COLO829 (cell line): ENCODE results near the gene AGPAT1.
"Not testable (repeated sequence)": the region's sequence is repeated elsewhere in the genome, so short reads cannot be mapped to it uniquely, and the experiment has no call there.

Experiments
- DNase-seq: peaks from one replicate; pipeline ENCODE4 v3.0.0; 2012; ENCODE audit warnings: low spot score

Gene AGPAT1

GRCh38 chr6:32186151-32186840 is 10.4 kb upstream of the AGPAT1 start:
- DNase-seq, result not testable (repeated sequence)

- peak; percentile 78 for DNase-seq
Observed at GRCh38 chr6:32185681-32186131, 9.8 kb upstream of the AGPAT1 start.

- no peak for DNase-seq
Observed at GRCh38 chr6:32184084-32184640, 8.3 kb upstream of the AGPAT1 start, which contains the start of gene AGER. AGER (minus strand) TSS chr6:32184253; CDS start chr6:32184222, 31 bp downstream.

- no peak for DNase-seq
Observed at GRCh38 chr6:32183483-32184083, 7.7 kb upstream of the AGPAT1 start.

GRCh38 chr6:32183030-32183429 is 7.1 kb upstream of the AGPAT1 start:
- no peak for DNase-seq

GRCh38 chr6:32182555-32182981 is 6.7 kb upstream of the AGPAT1 start:
- DNase-seq, result no peak

- DNase-seq, result no peak
Observed at GRCh38 chr6:32181915-32182529, 6.1 kb upstream of the AGPAT1 start.

GRCh38 chr6:32181148-32181702 is 5.3 kb upstream of the AGPAT1 start:
- no peak for DNase-seq

- no peak for DNase-seq
Observed at GRCh38 chr6:32179766-32180405, 4.0 kb upstream of the AGPAT1 start.

GRCh38 chr6:32178547-32179440 is 2.9 kb upstream of the AGPAT1 start:
- no peak for DNase-seq

GRCh38 chr6:32177788-32178546 is 2.1 kb upstream of the AGPAT1 start, which contains the start of gene RNF5:
RNF5 (plus strand) TSS chr6:32178405; CDS start chr6:32178512, 107 bp downstream.
- DNase-seq, result peak; percentile 99

GRCh38 chr6:32177183-32177787 is 1.4 kb upstream of the AGPAT1 start:
- no peak for DNase-seq

- no peak for DNase-seq
Observed at GRCh38 chr6:32176476-32177182, 745 bp upstream of the AGPAT1 start.

- DNase-seq, result no peak
Observed at GRCh38 chr6:32175322-32175710, 568 bp downstream of the AGPAT1 start.

- no peak for DNase-seq
Observed at GRCh38 chr6:32174416-32174815, 1.5 kb downstream of the AGPAT1 start.

- no peak for DNase-seq
Observed at GRCh38 chr6:32173051-32173727, 2.7 kb downstream of the AGPAT1 start.

- DNase-seq, result no peak
Observed at GRCh38 chr6:32171234-32171633, 4.7 kb downstream of the AGPAT1 start.

GRCh38 chr6:32170294-32170693 is 5.6 kb downstream of the AGPAT1 start:
- DNase-seq, result no peak
